NCI-H1048 (cell line): ENCODE results near the gene SPDYA.

ENCODE experiments used
- DNase-seq: peaks from one replicate; lab custom pipeline; 2025; lab: John Stamatoyannopoulos, UW

The SPDYA gene

GRCh38 chr2:28824870-28825269 lies 14.2 kb downstream of the SPDYA start:
- no peak for DNase-seq

- DNase-seq: no peak
Measured at GRCh38 chr2:28828382-28828781, 17.7 kb downstream of the SPDYA start.

GRCh38 chr2:28833740-28834470 lies 23.3 kb downstream of the SPDYA start:
- no peak for DNase-seq

GRCh38 chr2:28835781-28836180 lies 25.1 kb downstream of the SPDYA start:
- DNase-seq: no peak

GRCh38 chr2:28838971-28839370 lies 28.3 kb downstream of the SPDYA start:
- no peak for DNase-seq

GRCh38 chr2:28842042-28842441 lies 31.4 kb downstream of the SPDYA start:
- no peak for DNase-seq

GRCh38 chr2:28855193-28855592 lies 44.6 kb downstream of the SPDYA start:
- no peak for DNase-seq

GRCh38 chr2:28855977-28856376 lies 45.3 kb downstream of the SPDYA start:
- DNase-seq: no peak

- no peak for DNase-seq
Measured at GRCh38 chr2:28868611-28869010, 58.0 kb downstream of the SPDYA start.

GRCh38 chr2:28869494-28870145 lies 59.0 kb downstream of the SPDYA start:
- DNase-seq: no peak

- peak; percentile 83 for DNase-seq
Measured at GRCh38 chr2:28870146-28870891, 59.7 kb downstream of the SPDYA start, which contains the start of gene TRMT61B. TSS of gene TRMT61B (minus strand) at chr2:28870309. CDS start at chr2:28870277, 32 bp downstream.

GRCh38 chr2:28871620-28872019 lies 61.0 kb downstream of the SPDYA start:
- no peak for DNase-seq

GRCh38 chr2:28880193-28880592 lies 69.6 kb downstream of the SPDYA start:
- no peak for DNase-seq

GRCh38 chr2:28893488-28893887 lies 82.9 kb downstream of the SPDYA start:
- DNase-seq: no peak

- peak; percentile 89 for DNase-seq
Measured at GRCh38 chr2:28894470-28895188, 84.0 kb downstream of the SPDYA start, which contains the start of gene WDR43. TSS of gene WDR43 (plus strand) at chr2:28894667. CDS start at chr2:28894699, 32 bp downstream.

- DNase-seq: no peak
Measured at GRCh38 chr2:28895189-28895893, 84.7 kb downstream of the SPDYA start.

GRCh38 chr2:28896906-28897305 lies 86.3 kb downstream of the SPDYA start:
- no peak for DNase-seq

GRCh38 chr2:28898048-28898447 lies 87.4 kb downstream of the SPDYA start:
- DNase-seq: no peak
